Brain microvascular endothelial cell (primary cell): Measurements from ENCODE around the gene BST2.

Experiments used
- DNase-seq: peaks from one replicate; pipeline ENCODE4 v3.0.0-alpha.2; 2020
- H3K27ac ChIP-seq: fragments of 250-450 bp; sonication (Bioruptor Pico); 2 replicates; pipeline ENCODE4 v1.5.1; 2020; ENCODE audit warnings: mild to moderate bottlenecking, moderate library complexity
- H3K27me3 ChIP-seq: fragments of 250-450 bp; sonication (Bioruptor Pico); replicated peaks from 2 replicates; pipeline ENCODE4 v1.5.1; 2020; ENCODE audit warnings: mild to moderate bottlenecking
- H3K36me3 ChIP-seq: fragments of 250-450 bp; sonication (Bioruptor Pico); replicated peaks from 2 replicates; pipeline ENCODE4 v1.5.1; 2020; ENCODE audit warnings: mild to moderate bottlenecking
- H3K4me3 ChIP-seq: 2 replicates; pipeline ENCODE4 v1.5.1; 2011; ENCODE audit warnings: low read depth, mild to moderate bottlenecking, control low read depth, low read length, moderate library complexity
- CTCF ChIP-seq: IDR thresholded peaks from 2 replicates; pipeline ENCODE4 v1.5.1; 2011; ENCODE audit warnings: low read depth, mild to moderate bottlenecking, moderate library complexity, low read length, control low read depth, inconsistent platforms; ENCODE audit errors: missing control alignments
- in situ Hi-C: cut with HindIII; loops from 2 replicates; pipeline ENCODE4 v1.10.0; 2017; ENCODE audit warnings: low sequenced_read_pairs, low pct_ligation_motif_present

BST2 gene

GRCh38 chr19:17435218-17435617 lies 29.8 kb upstream of the BST2 start:
- no peak for DNase-seq
- H3K4me3 ChIP-seq, result no peak overlapping the region
- no peak for TF ChIP-seq CTCF
- in situ Hi-C loops, result no loop called here
- no peak overlapping the region for H3K27ac ChIP-seq
- H3K36me3 ChIP-seq, result no peaks in the 10 kb centered on the region
- H3K27me3 ChIP-seq, result no peaks in the 10 kb centered on the region

- in situ Hi-C loops, result no loop called here
- Histone ChIP-seq H3K4me3 (no peak overlapping the region), H3K36me3 (no peaks in the 10 kb centered on the region), H3K27me3 (no peaks in the 10 kb centered on the region), H3K27ac (no peak overlapping the region)
- DNase-seq, result no peak
- TF ChIP-seq CTCF, result no peak
Observed at GRCh38 chr19:17431417-17431816, 26.0 kb upstream of the BST2 start.

- Histone ChIP-seq H3K27me3 (no peaks in the 10 kb centered on the region), H3K27ac (no peak overlapping the region), H3K36me3 (no peaks in the 10 kb centered on the region), H3K4me3 (no peak overlapping the region)
- in situ Hi-C loops, result no loop called here
- TF ChIP-seq CTCF, result no peak
- no peak for DNase-seq
Observed at GRCh38 chr19:17429641-17430113, 24.2 kb upstream of the BST2 start.

- Histone ChIP-seq H3K36me3 (no peaks in the 10 kb centered on the region), H3K27me3 (no peaks in the 10 kb centered on the region), H3K4me3 (no peak overlapping the region), H3K27ac (no peak overlapping the region)
- peak; percentile 24 for DNase-seq
- TF ChIP-seq CTCF, result peak; percentile 76
- in situ Hi-C loops, result no loop called here
Observed at GRCh38 chr19:17424743-17425365, 19.4 kb upstream of the BST2 start.

- no peak for DNase-seq
- Histone ChIP-seq H3K27me3 (no peaks in the 10 kb centered on the region), H3K27ac (no peak overlapping the region), H3K4me3 (no peak overlapping the region), H3K36me3 (no peaks in the 10 kb centered on the region)
- in situ Hi-C loops, result no loop called here
- TF ChIP-seq CTCF, result no peak
Observed at GRCh38 chr19:17423429-17424208, 18.2 kb upstream of the BST2 start.

- Histone ChIP-seq H3K4me3 (no peak overlapping the region), H3K27ac (no peak overlapping the region), H3K36me3 (no peaks in the 10 kb centered on the region), H3K27me3 (no peaks in the 10 kb centered on the region)
- DNase-seq, result no peak
- in situ Hi-C loops, result no loop called here
- no peak for TF ChIP-seq CTCF
Observed at GRCh38 chr19:17421942-17422341, 16.5 kb upstream of the BST2 start.
